ENCODE results near the gene MIPOL1.

Gene MIPOL1

DNA sequence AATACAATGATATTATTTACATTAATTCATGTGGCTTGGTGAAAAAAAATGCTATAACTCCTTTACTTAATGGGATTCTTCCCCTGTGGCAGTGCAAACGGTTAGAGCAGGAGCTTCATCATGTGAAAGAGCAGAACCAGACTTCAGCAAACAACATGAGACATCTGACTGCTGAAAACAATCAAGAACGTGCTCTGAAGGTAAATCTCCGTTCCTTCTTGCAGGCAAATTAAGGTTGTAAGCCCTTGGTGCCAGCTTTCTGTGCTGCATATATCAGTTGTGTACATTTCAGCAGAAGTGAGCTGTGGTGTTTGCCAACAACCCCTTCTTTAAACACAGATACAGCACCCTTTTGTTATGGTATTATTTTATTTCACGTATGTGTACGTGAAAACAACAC is 171.7 kb downstream of the MIPOL1 start:
- Histone ChIP-seq H3K9ac (ENCODE audit: low read length) (no peak overlapping the region), H3K9me2 (replicated peaks; ENCODE audit: insufficient read depth, low read length) (no peaks in the 10 kb centered on the region), H4K20me1 (ENCODE audit: low read depth, low read length) (no peaks in the 10 kb centered on the region), H2AFZ (ENCODE audit: low read depth, low read length, severe bottlenecking) (no peak overlapping the region), H3K27ac (ENCODE audit: low read depth, low read length) (no peak overlapping the region), H3K79me2 (ENCODE audit: insufficient read depth, low read length) (no peaks in the 10 kb centered on the region), H3K27me3 (ENCODE audit: low read length) (no peaks in the 10 kb centered on the region), H3K9me3 (ENCODE audit: insufficient read depth, low read length) (no peaks in the 10 kb centered on the region), H3K4me2 (ENCODE audit: low read depth, low read length, poor library complexity, severe bottlenecking) (no peak overlapping the region), H3F3A (ENCODE audit: insufficient read depth) (no peaks in the 10 kb centered on the region), H3K4me3 (ENCODE audit: insufficient read depth, low read length, poor library complexity, severe bottlenecking) (no peak overlapping the region), H3K36me3 (ENCODE audit: low read length) (no peaks in the 10 kb centered on the region)
- TF ChIP-seq, protein P1, sequence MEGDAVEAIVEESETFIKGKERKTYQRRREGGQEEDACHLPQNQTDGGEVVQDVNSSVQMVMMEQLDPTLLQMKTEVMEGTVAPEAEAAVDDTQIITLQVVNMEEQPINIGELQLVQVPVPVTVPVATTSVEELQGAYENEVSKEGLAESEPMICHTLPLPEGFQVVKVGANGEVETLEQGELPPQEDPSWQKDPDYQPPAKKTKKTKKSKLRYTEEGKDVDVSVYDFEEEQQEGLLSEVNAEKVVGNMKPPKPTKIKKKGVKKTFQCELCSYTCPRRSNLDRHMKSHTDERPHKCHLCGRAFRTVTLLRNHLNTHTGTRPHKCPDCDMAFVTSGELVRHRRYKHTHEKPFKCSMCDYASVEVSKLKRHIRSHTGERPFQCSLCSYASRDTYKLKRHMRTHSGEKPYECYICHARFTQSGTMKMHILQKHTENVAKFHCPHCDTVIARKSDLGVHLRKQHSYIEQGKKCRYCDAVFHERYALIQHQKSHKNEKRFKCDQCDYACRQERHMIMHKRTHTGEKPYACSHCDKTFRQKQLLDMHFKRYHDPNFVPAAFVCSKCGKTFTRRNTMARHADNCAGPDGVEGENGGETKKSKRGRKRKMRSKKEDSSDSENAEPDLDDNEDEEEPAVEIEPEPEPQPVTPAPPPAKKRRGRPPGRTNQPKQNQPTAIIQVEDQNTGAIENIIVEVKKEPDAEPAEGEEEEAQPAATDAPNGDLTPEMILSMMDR (IDR thresholded peaks at IDR 0.05; ENCODE audit: insufficient read depth, low read length, poor library complexity, severe bottlenecking), result no peak
- no peak for TF ChIP-seq EZH2phosphoT487 (conservative IDR thresholded peaks at IDR 0.05; ENCODE audit: low read length)

DNA sequence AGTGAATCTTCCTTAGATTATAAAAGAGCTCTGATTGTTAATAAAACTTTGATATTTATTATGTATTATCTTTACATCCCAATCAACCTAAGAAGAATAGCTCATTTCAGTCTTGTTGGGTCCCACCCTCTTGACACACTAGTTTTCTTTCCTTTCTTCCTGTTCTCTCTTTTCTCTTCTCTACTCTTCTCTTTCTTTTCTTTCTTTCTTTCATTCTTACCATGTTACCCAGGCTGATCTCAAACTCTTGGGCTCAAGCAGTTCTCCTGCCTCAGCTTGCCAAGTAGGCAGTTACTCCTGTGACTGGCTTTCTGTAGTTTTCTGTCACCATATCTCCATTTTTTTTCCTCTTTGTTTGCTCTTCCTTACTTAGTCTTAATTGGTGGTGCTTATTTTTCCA is 177.8 kb downstream of the MIPOL1 start:
- TF ChIP-seq, protein P1 (IDR thresholded peaks at IDR 0.05; ENCODE audit: insufficient read depth, low read length, poor library complexity, severe bottlenecking), result no peak
- no peak for TF ChIP-seq EZH2phosphoT487 (conservative IDR thresholded peaks at IDR 0.05; ENCODE audit: low read length)
- Histone ChIP-seq H3K9ac (ENCODE audit: low read length) (no peak overlapping the region), H2AFZ (ENCODE audit: low read depth, low read length, severe bottlenecking) (no peak overlapping the region), H3K27me3 (ENCODE audit: low read length) (no peaks in the 10 kb centered on the region), H4K20me1 (ENCODE audit: low read depth, low read length) (no peaks in the 10 kb centered on the region), H3K9me2 (replicated peaks; ENCODE audit: insufficient read depth, low read length) (no peaks in the 10 kb centered on the region), H3K4me3 (ENCODE audit: insufficient read depth, low read length, poor library complexity, severe bottlenecking) (no peak overlapping the region), H3K4me2 (ENCODE audit: low read depth, low read length, poor library complexity, severe bottlenecking) (no peak overlapping the region), H3K9me3 (ENCODE audit: insufficient read depth, low read length) (no peaks in the 10 kb centered on the region), H3K36me3 (ENCODE audit: low read length) (no peaks in the 10 kb centered on the region), H3F3A (ENCODE audit: insufficient read depth) (no peaks in the 10 kb centered on the region), H3K27ac (ENCODE audit: low read depth, low read length) (no peak overlapping the region), H3K79me2 (ENCODE audit: insufficient read depth, low read length) (no peaks in the 10 kb centered on the region)

DNA sequence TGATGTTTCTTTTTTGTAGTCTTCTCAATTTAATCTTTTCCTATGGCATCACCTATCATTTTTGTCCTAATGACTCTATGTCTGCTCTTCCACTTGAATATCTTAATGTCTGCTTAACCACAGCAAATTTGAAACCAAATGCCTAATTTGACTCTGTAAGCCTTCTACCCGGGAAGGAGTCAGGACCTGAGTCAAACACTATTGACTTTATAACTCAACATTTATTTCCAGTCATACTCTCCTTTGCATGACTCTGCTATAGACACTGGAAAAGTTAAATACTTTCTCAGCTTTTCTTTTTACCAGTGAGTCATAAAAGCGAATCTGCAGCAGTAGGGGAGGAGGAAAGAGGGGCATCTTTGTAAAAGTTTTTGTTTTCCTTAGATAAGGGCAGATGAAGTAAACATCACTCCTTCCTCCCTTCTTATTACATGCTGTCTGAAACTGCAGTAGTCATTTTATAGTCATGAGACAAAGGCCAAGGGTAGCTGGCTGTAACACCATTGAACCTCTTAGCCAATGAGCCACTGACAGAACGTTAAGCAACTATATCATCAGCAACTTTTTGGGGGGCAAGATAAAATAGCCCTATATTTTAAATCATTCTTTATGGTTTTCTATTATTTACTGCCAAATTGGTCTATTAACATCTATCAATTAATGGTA is 179.3 kb downstream of the MIPOL1 start:
- Histone ChIP-seq H2AFZ (ENCODE audit: low read depth, low read length, severe bottlenecking) (no peak overlapping the region), H3K9me3 (ENCODE audit: insufficient read depth, low read length) (no peaks in the 10 kb centered on the region)

More for the DNA sequence above, 179.3 kb downstream of the MIPOL1 start:
- Histone ChIP-seq H3K27ac (ENCODE audit: low read depth, low read length) (no peak overlapping the region), H4K20me1 (ENCODE audit: low read depth, low read length) (no peaks in the 10 kb centered on the region), H3K79me2 (ENCODE audit: insufficient read depth, low read length) (no peaks in the 10 kb centered on the region), H3K4me2 (ENCODE audit: low read depth, low read length, poor library complexity, severe bottlenecking) (no peak overlapping the region), H3F3A (ENCODE audit: insufficient read depth) (no peaks in the 10 kb centered on the region), H3K4me3 (ENCODE audit: insufficient read depth, low read length, poor library complexity, severe bottlenecking) (no peak overlapping the region), H3K27me3 (ENCODE audit: low read length) (no peaks in the 10 kb centered on the region), H3K36me3 (ENCODE audit: low read length) (no peaks in the 10 kb centered on the region), H3K9me2 (replicated peaks; ENCODE audit: insufficient read depth, low read length) (no peaks in the 10 kb centered on the region), H3K9ac (ENCODE audit: low read length) (no peak overlapping the region)
- no peak for TF ChIP-seq EZH2phosphoT487 (conservative IDR thresholded peaks at IDR 0.05; ENCODE audit: low read length)
- TF ChIP-seq, protein P1 (IDR thresholded peaks at IDR 0.05; ENCODE audit: insufficient read depth, low read length, poor library complexity, severe bottlenecking), result no peak

Measured in SU-DHL-6 (cell line).